NCI-H2107 treated with DMSO at 0.1 percent for 48 hours (cell line): ENCODE results near the gene CYP26B1.

Experiments used
- DNase-seq: peaks from one replicate; lab custom pipeline; 2025; ENCODE audit not compliant: unreplicated experiment; lab: John Stamatoyannopoulos, UW

The CYP26B1 gene, protein sequence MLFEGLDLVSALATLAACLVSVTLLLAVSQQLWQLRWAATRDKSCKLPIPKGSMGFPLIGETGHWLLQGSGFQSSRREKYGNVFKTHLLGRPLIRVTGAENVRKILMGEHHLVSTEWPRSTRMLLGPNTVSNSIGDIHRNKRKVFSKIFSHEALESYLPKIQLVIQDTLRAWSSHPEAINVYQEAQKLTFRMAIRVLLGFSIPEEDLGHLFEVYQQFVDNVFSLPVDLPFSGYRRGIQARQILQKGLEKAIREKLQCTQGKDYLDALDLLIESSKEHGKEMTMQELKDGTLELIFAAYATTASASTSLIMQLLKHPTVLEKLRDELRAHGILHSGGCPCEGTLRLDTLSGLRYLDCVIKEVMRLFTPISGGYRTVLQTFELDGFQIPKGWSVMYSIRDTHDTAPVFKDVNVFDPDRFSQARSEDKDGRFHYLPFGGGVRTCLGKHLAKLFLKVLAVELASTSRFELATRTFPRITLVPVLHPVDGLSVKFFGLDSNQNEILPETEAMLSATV

DNA sequence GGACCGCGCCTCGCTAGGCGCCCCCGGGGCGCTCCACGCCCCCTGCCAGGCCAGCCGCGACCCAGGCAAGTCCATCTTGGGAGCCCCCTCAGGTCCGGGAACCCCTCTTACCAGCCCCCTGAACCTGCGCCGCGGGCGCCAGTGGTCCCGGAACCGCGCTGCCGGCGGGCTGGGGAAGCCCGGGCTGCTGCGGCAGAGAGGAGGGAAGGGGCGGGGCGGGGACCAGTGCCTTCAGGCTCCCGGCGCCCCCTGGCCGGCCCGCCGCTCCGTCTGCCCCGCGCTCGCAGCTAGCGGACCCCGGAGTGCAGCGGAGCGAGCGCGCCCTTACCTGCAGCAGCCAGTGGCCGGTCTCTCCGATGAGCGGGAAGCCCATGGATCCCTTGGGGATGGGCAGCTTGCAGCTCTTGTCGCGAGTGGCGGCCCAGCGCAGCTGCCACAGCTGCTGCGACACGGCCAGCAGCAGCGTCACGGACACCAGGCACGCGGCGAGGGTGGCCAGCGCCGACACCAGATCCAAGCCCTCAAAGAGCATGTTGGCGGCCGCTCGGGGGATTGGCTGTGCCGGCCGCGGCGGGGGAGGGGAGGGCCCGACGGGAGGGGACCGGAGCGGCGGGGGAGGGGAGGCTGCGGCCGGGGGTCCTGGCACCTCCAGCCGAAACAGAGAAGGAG lies at the start of gene CYP26B1:
Gene CYP26B1 (minus strand): TSS at position 560 of the 669 bp plus-strand sequence. CDS start 28 bp downstream, at position 532.
- DNase-seq: no peak

DNA sequence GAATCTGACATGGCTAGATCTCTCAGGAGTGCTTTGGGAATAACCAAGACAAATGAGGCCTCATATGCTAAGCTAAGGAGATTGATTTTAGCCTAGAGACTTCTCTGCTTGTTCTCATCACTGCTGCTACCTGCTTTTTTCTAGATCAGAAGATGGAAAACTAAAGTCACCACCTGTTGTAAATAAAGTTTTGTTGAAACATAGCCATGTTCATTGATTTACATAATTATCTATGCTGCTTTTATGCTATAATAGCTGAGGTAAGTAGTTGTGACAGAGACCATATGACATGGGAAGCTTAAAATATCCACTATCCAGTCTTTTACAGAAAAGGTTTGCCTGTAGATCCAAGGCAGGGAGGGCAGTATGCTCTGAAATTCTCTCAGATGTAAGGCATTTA lies 46.1 kb upstream of the CYP26B1 start:
- no peak for DNase-seq

DNA sequence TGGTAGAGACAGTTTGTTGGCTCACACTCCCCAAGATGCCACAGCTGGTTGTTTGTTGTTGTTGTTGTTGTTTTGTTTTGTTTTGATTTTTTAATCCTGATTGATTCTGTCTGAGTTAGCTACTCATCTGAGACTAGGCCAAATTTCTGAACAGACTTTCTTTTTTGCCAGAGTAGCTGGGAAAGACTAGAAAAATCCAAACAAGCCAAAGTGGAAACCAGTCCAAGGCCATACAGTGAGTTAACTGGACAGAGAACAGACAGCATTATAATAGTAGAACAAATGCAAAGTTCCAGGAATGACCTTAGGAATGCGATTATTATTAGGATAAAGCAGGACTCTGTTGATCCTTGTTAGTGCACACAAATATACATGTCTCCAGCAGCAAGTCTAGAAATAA lies 43.8 kb upstream of the CYP26B1 start:
- no peak for DNase-seq

DNA sequence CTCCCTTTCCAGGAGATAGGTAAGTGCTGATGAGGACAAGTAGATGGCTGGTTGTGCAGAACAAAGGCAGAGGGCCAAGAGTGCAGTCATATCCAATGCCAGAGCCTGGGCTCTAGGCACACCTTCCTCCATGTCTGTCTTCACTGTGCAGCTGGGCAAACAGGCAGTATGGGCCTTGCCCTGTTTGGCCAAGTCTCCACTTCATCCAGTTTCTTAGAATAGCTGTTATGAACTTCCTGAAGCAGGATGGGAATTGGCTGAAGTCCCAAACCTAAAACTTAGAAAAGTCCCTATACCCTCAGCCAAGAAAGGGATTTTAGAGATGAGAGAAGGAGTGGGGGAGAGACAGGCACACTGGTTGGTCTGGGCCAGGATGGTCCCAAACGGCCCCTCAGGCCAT lies 37.5 kb upstream of the CYP26B1 start:
- DNase-seq: no peak

DNA sequence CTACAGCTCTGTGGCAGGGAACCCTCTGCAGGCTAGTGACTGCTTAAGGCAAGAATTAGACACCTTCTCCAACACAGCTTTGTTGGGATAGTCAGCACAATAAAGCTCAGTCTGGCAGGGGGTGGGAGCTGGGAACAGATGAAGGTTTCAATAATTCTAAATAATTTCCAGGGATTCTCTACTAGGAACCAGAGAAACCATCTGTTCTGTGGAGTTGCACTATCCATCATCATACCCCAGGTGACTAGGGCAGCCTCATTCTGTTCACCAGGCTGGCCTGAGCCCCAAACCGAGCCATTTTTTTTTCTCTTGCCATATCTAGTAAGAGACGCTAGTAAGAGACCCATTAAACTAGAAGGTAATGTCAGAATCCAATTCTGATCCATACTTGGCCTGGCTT lies 35.8 kb upstream of the CYP26B1 start:
- no peak for DNase-seq

DNA sequence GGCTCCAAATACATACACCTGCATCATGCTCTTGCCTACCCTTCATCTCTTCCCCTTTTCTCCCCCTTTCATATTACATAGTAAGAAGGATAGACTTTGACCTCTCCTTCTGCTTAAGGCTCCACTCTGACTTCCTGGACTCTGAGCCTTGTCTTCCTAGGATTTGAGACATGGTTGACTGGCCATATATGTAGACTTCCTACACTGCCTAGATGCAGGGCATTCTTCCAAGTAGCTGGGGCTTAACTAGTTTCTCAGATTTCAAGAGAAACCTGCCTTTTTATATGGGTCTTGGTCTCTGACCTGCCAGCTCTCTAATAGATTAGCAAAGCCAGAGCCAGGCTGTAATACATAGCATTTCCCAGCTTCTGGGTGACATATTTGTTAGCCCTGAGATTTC lies 35.4 kb upstream of the CYP26B1 start:
- DNase-seq: no peak

DNA sequence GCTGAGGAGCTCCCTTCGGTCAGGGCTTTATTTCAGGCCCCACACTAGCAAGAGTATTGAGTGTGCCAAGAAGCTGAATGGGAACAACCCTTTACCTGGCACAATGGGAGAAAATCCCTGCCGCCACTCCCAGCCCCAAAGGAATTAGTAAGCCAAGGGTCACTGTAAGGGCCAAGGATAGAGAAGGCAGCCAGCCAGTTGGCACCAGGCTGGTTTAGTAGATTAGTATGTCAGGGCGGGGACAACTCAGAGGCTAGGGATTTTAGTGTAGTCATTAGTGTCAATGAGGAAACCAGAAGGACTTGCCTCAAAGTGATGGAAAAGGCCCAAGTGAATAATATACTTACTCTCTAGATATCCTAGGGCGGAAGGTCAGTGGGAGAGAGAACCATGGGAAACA lies 34.9 kb upstream of the CYP26B1 start:
- DNase-seq: no peak

DNA sequence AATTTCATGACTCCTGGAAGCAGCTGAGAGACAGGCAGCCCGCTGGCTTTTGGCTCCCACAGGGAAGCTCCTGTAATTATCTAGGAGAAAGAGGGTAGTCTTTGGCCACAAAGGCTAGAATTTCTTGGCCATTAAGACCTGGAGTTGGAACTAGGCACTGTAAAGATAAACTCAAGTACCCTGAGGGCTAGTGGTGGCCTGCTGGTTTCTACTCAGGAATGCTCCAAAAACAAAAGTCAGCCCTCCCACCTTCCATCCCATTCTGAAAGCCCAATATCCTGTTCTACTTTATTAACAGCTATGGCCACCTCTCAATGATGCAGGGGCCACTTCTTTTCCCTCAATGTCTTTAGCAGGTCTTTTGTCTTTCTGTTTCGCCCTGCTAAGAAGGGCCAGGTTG lies 34.0 kb upstream of the CYP26B1 start:
- DNase-seq: no peak

DNA sequence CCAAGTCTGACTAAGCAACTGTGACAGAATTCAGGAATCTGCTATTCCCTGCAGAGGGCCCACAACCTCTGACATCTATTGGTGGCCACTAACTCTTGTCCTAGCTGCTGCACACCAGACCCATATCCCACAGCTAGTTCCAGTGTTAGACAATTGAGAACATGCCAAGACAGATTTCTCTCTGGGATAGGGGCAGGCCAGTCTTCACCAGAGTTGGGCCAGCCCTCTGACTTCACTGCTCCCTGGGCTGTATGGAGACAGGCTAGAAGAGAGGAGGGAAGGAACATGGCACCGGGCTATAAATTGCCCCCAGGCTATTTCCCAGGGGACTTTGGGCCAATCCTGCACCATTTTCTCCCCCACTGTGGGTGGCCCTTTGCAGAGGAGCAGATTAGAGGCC lies 32.7 kb upstream of the CYP26B1 start:
- DNase-seq: no peak

DNA sequence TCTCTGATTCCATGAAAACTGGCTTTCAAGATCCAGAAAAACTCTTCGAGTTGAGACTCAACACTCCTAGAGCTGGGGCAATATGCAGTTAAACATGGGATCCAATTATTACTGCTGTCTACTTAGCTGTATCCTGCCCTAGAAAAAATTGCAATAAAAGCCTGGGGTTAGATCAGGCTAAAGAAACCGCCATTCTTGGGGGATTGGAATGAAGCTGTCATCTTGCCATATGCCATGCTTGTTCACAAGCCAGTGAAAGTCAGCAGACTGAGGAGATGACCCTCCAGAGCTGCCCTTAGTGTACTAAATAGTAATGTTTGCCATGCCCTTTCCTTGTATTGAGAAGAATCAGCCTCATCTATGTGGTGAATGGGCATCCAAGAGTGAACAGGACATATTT lies 30.9 kb upstream of the CYP26B1 start:
- no peak for DNase-seq

DNA sequence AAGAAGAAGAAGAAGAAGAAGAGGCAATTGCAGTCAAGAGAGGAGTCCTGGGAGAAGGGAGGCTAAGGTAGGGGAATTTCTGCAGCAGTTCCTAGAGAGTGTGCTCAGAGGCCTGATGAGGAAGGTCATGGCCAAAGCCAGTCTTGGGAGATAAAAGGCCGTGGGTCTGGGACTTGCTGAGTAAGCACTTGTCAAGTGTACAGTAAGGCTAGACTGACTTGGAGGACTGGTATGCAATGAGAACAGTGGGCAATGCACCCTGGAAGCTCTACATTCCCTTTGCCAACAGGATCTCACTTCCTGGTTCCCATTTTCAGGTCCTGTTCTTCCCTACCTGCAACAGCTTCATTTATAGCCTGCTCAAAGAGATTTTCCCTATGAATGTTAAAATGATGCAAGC lies 28.6 kb upstream of the CYP26B1 start:
- DNase-seq: no peak

DNA sequence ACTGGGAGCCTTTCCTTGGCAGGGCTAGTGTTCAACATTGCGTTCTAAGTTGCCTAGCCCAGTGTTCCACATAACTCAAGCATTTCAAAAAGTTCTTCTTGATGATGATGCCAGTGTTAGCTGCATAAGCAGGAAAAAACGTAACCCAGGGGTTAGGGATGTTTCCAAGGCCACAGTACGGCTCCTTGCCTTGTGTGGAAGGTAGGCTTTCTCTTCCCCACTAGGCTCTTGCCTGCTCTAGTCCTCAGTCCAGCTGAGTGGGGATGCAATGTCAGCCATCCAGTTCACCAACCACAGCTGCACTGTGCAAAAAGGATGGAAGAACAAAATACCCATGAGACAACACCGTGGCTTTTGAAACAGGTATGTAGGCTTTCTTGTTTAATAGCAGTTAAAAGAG lies 28.0 kb upstream of the CYP26B1 start:
- no peak for DNase-seq

DNA sequence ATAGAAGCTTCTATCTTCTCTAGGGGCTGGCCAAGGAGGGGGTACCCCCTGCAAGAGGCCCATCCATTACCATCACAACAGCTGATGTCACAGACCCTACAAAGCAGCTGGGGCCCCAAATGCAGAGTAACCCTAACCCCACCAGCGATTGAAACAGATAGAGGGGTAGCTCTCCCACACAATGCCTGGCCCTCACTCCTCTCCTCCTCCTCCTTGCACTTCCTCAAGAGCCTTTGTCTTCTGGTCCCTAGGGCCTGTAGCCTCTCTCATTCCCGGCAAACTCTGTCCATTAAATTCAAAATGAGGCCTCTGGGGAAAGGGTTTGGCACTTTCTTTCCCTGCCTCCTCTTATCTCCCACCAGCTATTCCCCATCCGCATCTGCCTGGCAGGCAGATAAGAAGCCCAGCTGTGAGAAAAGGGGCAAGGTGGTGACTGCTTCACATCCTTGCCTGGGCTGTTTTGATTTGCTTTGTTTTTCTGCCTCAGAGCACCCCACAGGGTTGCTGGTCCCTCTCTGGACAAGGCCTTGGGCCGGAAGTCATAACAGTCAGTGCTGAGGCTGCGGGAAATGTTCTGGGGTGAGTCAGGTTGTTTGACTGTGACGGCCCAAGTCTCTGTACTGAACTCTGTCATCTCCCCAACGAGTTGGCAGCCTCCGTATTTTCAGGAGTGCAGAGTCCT lies 26.1 kb upstream of the CYP26B1 start:
- DNase-seq: no peak

DNA sequence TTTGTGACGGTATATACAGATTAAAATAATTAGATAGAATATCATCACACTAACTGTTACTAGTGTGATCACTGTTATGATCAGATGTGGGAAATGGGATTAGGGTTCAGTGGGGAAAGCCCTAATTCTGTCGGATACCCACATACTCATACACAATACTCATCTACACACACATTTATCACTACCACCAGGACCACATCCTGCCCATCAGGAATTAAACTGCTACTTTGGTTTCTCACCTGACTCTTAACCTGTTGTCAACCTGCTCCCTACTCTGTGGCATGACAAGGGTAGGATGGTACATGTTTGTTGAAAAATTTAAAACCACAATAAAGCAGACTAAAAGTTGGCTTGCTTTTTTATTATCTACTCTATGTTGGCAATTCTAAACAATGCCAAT lies 24.8 kb upstream of the CYP26B1 start:
- DNase-seq: no peak

DNA sequence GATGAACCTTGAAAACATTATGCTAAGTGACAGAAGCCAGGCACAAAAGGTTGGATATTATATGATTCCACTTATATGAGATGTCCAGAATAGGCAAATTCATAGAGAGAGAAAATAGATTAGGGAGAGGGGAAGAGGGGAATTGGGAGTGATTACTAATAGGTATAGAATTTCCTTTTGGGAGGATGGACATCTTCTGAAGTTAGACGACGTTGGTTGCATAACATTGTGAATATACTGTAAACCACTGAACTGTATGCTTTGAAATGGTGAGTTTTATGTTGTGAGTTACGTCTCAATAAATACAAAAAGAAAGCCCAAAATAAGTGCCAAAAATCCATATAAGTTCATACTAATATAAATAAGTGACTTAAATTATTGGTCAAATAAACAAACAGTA lies 18.6 kb upstream of the CYP26B1 start:
- DNase-seq: no peak

DNA sequence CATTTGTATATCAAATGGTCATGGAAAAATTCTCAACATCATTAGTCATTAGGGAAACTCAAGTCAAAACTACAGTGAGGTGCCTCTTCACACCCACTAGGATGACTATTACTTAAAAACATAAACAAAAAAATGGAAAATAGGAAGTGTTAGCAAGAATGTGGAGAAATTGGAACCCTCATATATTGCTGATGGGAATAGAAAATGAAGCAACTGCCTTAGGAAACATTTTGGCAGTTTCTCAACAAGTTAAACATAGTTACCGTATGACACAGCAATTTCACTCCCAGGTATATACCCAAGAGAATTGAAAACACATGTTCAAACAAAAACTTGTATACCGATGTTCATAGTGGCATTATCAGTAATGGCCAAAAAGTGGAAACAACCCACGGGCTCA lies 18.1 kb upstream of the CYP26B1 start:
- no peak for DNase-seq

DNA sequence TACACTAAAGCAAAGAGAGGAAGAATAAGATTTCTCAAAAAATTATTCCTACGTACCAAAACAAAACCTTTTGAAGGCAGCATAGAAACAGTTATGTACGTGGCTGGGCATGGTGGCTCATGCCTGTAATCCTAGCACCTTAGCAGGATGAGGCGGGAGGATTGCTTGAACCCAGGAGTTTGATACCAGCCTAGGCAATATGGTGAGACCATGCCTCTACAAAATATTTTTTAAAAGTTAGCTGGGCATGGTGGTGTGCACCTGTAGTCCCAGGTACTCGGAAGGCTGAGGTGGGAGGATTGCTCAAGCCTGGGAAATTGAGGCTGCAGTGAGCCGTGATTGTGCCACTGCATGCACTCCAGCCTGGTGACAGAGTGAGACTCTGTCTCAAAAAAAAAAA lies 14.9 kb upstream of the CYP26B1 start:
- no peak for DNase-seq

DNA sequence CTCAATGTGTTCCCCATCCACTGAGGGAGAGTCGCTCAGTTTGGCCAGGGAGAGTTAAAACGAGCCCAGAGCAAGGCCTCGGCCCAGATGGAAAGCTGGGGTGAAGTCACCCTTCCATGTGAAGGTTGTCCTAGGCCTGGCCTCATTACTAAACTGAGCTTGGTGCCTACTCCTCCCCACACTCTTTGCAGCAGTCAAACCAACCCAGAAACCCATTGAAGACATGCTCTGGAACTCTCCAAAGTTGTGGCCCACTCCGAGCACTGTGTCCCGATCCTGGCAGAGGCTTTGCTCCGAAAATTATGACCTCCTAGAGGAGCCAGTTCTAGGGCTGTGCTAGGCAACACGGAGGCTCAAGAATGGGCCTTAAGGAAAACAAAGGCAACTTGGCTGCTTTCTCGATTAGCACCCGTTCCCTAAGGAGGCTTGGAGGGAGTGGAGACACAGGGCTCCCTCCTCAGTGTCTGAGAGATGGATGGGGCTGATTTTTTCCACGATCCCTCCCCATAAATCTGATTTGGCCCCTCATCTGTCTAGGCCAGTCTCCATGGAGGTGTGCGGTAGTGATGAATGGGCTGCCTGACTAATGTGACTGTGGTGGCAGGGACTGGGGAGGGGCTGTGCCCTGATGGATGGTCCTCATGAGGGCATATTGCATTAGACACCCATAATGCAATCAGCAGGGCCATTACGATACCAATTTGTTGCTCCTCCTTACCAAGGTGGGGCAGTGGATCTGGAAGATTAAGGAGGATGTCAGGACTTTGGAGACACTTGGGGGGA lies 11.7 kb upstream of the CYP26B1 start:
- DNase-seq: no peak

DNA sequence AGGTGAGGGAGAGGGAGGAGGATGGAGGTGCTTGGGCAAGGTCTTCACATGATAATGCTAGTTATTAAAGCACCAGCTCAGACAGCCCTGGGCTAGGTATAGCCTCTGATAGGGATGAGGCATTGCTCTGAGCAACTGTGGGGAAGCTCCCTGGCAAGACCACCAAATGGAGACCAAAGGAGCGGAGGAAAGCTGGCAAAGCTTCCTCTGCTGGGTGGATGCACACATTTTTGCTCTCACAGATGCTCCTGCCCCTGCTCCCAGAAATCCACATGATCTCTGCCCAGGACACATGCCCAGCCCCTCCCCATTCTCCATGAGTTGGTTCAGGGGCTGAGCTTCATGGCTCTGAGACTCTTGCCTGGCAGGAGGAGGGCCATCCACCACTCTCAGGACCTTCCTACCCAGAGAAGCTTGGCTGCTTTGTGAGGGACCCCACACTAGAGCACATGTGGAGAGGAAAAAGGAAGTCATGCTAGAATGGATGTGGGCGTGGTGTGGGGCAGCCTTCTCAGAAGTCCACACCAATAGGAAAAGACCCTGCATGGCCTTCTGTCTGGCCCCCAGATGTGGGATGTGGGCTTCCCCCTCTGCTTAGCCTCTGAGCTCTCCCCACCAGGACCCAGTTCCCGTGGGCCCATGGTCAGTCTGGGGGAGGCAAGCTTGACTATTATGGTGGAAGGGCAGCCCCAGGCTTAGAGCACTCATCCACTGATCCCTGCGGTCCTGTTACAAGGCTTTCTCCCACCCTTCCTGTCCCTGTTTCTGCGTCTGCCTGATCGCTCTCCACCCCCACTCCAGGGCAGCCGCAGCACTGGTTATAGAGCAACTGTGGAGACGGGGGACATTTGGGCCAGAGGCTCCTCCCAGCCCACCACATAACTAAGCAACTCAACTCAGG lies 10.5 kb upstream of the CYP26B1 start:
- no peak for DNase-seq

DNA sequence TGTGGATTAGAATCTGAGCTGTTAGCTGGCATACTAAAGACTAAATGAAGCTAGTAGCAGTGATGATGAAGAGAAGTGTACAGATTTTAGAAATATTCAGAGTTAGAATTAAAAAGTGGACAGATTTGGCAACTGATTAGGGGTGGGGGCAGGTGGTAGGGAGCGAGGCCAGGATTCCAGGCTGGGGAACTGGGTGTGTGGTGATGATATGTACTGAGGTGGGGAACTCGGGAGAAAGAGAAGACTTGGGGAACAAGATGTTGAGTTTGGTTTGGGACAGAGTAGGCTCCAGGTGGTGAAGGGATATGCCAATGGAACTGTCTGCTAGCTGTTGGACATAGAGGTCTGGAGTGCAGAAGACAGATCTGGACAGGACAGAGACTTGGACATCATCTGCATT lies 9.2 kb upstream of the CYP26B1 start:
- DNase-seq: no peak
